C4-2B (cell line): ENCODE measurements around the gene YPEL1.

Source experiments
- CTCF ChIP-seq: fragments of 450-650 bp; conservative IDR thresholded peaks from 2 replicates; pipeline ENCODE4 v1.5.1; 2017; ENCODE audit warnings: mild to moderate bottlenecking
- ZFX ChIP-seq: fragments of 450-650 bp; IDR thresholded peaks from 2 replicates; pipeline ENCODE4 v1.6.1; 2017

- TF ChIP-seq CTCF (no peak), ZFX (no peak)
Observed at GRCh38 chr22:21761994-21762680, 26.5 kb upstream of the YPEL1 start.
